NOMO-1 treated with dmso at 0.1 percent for 144 hours (cell line): ENCODE results near the gene MEF2D.

Experiments
- DNase-seq: peaks from one replicate; lab custom pipeline; 2025; ENCODE audit not compliant: unreplicated experiment; lab: John Stamatoyannopoulos, UW

The MEF2D gene

DNA sequence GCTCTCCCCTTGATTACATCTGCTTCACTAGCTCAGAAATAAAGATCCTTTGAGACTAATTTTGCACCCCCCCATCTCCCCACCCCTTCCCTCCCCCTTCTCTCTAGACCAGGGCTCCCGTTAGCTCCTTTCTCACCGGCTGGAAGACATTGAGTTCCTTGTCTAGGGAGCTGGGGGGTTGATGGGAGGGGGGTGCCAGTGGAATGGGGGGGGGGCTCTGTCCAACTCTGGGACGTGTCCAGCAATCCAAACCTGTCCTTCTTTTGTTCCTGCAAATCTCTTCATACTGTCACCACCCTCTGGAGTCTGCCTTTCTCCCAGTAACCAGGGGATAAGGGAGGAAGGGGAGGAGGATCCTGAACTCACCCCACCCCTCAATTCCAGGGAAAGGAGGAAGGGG is 69.7 kb downstream of the MEF2D start:
- no peak for DNase-seq

DNA sequence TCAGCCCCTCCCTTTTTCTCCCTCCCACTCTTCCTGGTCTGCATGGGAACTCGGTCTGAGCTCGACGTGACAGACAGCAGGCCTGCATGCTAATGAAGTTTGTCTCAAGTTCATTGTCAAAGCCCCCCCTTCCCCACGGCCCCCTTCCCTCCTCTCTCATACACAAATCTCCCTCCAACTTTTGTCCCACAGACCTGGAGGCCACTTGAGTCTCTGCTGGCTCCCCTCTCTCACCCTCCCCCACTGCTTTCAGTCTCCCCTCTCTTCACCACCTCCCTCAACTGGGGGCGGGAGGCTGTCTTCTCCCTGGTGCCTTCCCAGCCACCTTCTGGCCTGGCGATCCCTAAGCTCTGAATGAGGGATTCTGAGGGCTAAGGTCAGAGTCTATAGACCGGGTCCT is 70.3 kb downstream of the MEF2D start:
- DNase-seq, result no peak

DNA sequence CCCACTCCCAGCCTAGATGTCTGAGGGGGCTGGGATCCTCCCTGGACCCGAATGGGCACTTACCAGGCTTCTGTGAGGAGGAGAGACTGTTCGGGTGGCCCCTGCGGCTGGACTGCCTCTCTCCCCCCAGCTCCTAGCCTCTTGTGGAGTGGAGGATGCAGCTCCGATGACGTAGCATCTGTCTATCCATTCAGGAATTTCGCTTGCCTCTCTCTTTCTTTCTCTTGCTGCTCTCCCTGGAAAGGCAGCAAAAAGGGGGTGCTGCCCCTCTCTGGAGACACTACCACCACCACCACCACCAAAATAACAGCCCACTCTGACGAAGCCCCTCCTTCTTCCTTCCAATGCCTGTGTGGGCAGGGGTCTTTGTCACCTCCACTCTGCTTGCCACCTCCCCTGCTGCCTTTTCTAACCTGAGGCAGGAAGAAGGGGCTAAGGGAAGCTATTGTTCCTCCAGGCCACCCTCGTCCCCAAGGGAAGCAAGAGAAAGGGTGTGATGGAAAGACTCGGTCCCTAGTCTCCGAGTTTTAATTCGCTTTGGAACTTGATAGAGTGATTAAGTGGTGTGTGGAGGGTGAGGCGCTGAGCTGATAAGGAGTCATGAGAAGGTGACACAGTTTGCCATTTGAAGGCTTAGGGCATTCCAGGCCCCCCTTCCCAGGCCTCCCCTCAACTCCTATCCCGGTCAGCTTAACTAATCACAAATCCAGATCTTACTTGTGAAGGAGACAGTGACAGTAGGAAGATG is 71.1 kb downstream of the MEF2D start:
- no peak for DNase-seq

DNA sequence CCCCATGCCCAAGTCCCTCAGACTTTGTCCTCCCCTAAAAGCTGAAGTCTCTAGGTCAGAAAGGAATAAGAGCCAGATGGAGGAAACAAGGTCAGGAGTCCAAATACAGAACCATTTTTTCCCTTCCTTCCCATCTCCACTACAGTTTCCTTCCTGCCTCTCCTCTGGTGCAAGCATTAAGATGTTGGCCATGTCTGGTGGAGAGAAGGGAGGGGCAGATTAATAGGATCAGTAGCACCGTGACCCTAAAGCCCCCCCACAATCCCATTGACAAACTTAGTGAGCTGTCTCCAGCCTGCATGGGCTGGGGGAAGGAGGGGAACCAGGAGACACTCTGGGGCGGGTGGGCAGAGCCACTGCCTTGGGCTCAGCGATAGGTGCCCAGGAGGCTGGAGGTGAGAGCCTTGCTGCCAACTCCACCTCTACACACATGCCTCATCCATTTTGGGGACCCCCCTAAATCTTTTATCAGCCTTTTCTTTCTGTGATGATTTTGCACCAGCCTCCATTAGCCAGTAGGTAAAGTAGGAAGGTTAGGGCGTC is 71.8 kb downstream of the MEF2D start:
- no peak for DNase-seq

DNA sequence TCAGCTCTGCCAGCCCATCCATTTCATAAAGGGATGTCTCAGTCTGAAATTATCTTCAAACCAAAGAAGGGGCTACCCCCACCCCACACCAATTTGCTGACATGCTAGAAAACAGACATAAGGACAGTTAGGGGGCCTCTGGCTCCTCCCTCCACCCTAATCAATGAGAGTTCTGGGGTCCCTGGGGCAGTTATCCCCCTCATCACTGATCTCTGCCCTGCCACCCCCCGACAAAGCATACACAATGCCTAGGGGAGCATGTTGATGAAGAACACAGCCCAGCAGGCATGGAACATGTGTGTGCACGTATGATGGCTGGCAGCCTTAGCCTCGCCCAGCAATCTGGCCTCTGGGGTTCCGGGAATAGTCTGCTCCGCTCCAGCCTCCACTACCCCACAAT is 72.6 kb downstream of the MEF2D start:
- DNase-seq, result no peak

DNA sequence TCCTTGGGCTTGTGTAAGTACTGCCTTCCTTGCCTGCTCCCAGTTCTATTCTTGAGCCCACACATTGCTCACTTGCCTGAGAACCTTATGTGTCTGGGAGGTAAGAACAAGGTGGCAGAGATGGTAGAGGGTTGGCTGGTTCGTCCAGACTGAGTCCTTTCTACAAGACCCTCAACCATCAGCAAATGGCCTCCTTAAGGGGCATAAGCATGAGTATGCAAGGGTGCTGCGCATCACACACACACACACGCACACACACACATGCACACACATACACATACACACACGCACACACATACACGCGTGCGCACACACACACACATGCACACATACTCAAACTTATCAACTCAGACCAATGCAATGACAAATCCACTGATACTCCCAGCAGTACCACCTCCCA is 74.6 kb downstream of the MEF2D start:
- DNase-seq, result no peak

DNA sequence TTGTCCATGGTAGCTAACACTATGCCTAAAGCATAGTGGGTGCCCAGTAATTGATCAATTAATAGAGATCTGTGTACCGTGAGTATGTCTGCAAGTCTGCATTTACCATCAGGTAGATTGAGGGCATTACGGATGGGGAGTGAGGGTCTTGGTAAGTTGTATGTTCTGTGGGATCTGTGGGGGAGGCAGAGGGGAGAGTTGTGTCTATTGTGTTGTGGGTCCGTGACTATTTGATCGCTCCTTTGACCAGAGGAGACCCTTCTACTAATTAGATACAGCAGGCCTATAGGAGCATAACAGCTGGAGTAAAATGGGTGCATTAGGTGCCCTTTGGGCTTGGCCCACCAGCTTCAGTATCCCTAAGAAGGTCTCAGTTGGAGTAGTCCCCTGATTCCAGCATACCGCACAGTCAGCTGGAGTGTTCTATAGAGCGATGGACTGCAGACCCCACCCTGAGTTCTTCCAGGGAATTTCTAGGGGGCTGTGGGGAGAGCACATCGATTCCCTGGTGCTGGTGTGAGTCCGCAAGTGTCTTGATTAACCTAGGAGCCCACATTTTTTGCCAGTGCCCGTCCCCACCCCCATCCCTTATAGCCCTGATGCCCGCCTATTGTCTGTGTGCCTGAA is 75.7 kb downstream of the MEF2D start:
- no peak for DNase-seq

DNA sequence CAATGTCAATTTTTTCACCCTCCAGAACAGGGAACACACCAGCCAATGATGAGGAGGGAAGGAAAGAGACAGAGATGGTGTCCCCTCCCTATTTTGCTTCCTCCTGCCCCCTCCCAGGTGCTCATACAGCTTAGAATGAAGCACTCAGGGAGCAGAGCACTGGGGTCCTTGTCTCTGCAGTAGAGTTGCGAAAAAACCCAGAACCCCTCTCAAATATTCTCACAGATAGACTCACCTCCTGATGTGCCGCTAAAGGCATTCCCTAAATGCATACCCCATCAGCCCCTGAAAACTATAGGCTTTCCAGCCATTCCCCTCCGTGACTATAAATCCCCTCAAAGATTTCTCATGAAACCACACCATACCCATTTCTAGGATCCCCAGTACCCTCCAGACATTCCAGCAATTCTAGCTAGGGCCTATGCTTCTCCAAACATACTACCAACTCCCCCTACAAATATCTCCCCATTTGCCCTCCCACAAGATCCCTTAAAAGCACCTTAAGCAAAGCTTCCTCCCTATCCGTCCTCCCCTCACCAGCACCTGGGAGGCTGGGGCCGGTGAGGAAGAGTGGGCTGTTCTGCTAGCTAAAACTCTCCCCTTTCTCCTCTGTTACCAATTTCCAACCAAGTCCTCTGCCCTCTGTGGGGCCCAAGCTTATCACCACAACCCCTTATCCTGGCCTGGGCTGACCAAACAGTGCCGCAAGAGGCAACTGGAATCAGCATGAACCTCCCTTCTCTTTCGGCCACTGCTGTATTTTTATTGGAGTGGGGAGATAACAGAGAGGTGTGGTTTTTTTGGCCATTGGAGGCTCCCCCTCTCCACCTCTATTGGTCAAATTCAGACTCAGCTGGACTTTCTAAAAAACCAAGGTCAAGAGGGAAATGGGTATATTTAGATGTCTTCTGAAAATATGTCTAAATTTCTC is 76.9 kb downstream of the MEF2D start:
- DNase-seq, result no peak

DNA sequence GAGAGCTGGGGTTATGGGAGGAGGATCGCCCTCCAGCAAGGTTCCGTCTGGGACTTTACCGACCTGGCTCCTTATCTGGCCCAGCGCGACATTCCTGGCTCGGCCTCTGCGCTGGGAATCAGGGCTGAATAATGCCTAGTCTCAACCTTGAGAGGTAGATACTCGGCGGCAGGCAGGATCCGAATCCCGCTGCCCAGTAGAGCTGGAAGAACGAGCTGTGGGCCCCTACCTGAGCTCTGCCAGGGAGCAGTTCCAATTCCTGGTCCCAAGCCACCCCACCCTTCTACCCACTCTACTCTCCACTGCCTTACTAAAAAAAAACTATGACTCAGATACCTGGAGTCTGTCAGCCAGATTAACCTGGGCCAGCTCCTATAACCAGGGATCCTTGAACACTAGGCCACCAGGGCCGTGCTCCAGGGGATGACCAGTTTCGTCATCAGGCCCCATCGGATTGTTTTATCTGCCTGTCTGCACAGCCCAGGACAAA is 77.9 kb downstream of the MEF2D start:
- no peak for DNase-seq

DNA sequence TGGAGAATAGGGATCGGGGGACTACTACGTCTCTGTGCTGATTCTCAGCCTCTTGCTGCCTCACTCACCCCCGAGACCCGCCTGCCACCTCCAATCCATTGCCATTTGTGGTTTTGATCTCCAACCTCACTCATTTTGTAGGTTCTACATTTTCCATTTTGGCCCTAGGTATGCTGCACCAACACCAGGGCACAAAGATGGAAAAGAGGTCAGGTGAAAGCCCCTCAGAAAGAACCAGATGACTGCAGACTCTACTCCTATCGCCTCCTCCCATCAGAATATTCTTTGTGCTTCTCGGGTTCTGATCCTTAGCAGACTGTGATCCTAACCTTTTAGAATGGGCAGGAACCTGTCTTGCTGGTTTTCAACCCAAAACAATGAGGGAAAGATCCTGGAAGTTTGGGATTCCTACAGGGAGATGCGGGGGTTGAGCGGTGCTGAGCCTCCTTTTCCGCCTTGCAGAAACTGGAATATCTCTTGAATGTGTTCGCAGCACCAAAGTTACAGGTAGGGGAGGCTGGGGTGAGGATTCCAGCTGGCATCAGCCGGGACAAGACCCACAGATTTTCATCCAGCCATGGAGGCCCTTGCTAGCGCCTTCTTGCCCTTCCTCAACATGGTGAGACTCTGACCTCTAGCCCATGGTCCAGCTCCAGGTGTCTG is 78.5 kb downstream of the MEF2D start:
- DNase-seq, result no peak

DNA sequence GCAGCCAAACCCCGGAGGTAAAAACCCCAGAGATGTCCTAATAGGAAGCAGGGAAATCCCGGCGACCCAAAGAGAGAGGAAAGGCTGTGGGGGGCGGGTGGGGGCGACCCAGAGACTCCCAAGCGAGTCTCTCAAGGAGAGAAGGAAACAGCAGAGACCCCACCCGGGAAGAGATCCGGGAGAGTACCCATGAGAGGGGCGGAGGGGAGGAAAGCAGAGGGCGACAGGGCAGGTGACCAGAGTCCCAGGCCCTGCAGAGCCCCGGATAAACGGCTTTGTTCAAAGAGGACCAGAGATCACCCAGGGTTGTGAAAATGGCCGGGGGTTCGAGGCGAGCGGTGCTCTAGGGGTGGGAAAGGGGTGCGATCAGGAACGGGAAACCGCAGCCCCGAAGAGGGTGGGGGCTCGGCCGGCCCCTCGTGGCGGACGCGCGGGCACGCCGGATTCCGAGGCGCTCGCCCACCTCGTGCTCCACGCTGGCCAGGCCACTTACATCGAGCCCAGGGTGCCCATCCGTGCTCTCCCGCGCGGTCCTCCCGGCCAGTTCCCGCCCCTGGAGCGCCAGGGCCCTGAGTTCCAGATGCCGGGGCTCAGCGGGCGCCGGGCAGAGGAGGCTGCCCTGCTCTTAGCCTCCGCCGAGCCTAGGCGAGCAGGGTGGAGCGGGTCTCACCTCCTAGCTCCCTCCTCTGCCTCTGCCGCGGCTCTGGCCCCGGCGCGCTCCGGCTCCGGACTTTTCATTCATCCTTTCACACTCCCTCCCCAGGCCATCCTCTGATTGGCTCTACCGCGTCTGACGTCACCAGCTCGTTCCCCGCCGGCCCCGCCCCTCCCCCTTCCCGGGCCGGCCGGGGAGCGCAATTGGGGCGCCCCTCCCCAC is 79.3 kb downstream of the MEF2D start:
- DNase-seq, result peak; percentile 53

DNA sequence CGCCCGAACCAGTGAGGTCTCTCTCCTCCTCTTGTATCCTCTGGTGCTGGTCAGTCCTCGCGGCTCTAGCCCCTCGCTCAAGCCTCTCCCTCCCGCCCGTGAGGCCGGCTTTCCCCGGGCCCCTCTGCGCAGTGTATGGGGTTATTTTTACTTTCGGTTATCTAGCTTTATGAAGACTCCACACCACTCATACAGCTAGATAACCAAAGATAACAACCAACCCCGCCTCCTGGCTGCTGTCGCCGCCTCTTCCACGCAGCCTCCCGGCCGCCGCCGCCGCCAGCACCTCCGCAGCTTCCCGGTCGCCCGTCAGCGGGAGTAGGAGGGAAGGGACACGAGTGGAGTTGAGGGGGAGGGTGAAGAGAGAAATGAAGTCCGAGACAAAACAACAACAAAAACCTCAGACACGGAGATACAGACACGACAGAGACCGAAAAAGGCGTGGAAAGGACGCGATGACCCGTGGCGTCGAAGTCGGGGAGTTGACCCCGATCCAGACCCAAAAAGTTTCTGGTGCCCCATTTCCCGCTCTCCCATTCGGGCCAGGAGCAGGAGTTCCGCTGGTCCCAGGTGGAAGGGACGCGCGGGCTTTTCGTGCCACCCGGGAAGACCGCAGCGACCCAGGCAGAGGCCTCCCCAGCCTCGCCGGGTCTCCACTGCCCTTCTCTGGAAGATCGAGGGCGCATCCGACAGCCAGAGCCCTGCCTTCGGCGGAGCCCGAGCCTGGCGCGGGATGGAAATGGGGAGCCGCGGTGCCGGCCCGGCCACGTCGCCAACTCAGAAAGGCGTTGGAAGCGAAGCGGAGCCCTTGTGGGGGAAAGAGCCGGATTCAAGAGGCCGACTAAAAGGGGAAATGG is 80.1 kb downstream of the MEF2D start:
- no peak for DNase-seq

DNA sequence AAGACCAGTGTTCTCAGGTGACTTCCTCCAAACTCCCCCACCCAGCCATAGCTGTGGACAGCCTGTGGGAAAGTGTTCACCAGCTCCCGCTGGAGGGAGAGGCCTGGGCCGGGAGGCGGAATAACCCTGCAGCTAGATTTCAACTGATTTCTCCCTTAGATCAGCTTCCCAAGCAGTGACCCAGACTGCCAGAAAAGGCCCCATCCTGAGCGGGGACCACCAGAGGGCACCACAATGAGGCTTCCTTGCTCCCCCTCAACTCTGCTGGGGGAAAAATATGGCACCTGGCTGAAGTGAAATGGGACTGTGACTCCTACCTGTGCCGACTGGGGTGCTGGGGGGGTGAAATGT is 80.7 kb downstream of the MEF2D start:
- DNase-seq, result no peak

DNA sequence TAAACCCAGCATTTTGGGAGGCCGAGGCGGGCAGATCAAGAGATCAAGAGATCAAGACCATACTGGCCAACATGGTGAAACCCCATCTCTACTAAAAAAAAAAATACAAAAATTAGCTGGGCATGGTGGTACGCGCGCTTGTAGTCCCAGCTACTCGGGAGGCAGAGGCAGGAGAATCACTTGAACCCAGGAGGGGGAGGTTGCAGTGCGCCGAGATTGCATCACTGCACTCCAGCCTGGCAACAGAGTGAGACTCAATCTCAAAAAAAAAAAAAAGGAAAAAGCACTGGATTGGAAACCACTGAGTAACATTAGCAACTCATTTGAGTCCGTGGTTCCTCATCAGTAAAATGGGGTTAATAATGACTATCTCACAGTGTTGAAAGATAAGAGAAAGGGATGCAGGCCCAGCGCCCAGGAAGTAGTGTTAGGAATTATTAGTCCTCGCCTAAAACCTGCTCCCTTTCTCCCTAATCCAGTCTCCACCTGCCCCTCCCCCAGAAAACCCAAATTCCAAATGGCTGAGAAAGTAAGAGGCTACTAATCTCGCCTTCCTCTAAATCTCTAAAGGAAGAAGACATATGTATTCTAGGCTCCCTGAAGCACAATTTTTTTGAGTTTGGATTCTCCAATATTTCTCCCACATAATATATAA is 82.0 kb downstream of the MEF2D start:
- no peak for DNase-seq

DNA sequence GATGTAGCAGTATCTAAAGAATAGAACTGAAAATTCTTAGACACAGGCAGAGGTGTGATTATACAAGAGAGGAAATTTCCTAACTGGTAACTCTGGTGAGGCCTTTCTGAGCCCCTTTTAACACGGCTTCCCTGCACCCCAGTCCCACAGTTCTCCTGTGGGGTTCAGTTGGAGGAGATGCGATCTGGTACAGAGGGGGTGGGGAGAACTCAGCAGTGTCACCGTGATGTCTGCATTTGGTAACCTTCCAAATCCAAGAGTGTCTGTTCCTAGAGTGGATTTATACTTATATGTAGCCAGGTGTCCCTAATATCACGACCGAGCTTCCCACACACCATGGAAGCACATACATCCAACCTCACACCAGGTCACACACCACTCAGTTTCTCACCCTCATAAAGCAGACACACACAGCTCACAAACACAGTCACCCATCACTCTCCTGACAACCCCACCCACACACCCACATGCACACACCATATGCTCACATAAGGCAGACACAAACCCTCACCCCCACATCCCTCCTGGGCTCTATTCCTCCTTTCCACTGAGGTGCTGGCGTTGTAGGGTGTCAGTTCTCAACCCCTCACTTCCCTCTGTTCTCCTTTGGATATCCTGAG is 83.1 kb downstream of the MEF2D start:
- no peak for DNase-seq

DNA sequence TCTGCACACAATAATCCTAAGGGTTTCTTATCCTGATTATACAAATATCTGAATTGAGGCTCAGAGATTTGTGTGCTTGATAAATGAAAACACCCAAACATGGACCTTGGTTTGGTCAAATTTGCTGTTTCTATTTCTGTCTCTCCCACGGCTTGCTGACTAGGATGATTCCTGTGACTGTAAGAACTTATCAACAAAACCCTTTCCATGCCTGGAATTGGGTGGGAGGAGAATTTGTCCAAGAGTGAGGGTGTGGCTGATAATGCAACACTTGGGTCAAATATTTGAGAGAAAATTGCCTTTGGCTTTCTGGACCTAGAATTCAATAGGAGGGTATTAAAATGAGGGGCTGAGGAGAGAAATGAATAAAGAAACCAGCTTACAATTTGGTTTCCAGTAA is 83.6 kb downstream of the MEF2D start:
- no peak for DNase-seq

DNA sequence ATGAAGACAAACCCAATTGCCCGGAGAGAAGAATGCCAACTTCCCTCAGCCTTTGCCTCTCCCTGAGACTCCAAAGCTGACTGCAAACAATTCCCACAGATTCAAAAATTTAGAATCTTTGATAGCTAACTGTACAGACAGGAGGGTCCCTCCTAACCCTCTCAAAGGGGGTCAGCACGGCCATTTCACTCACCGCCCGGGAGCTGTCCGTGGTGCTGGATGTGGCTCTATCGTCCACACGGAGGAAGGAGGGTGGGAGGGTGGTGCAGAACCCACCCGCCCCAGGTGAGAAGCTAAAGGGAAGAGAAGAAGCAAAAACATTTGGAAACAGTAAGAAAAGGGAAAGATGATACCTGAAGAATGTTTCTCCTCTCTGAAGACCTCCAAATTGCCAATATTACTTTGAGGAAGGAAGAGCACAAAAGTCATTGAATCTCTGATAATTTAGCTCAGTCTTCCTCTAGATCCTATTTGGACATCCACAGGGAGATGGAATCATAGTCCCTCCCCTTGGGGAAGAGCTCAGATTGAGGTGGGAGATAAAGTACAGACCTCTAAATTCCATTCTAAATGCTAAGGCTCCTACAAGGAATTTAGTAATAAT is 86.0 kb downstream of the MEF2D start:
- DNase-seq, result no peak
